Left ventricle myocardium inferior (tissue), 1 donor: Measurements from ENCODE around the gene TMEM165. TPM values are rescaled to one million over a fixed set of nuclear protein-coding genes. Genes with fewer than 3 reads are reported as not detected.
A peak's percentile ranks its signal among the peaks of the same experiment; 100 is the strongest.
"Not testable (repeated sequence)": the region's sequence is repeated elsewhere in the genome, so short reads cannot be mapped to it uniquely, and the experiment has no call there.

Experiments used
- DNase-seq: peaks from one replicate; pipeline ENCODE4 v3.0.0-alpha.2; 2020
- H3K27ac ChIP-seq: fragments of 200-600 bp; replicated peaks from 2 replicates; pipeline ENCODE4 v1.8.0; 2021
- H3K27me3 ChIP-seq: fragments of 200-600 bp; 2 replicates; pipeline ENCODE4 v1.8.0; 2021; ENCODE audit warnings: low read depth
- H3K36me3 ChIP-seq: fragments of 200-600 bp; 2 replicates; pipeline ENCODE4 v1.8.0; 2021
- H3K4me1 ChIP-seq: fragments of 200-600 bp; 2 replicates; pipeline ENCODE4 v1.8.0; 2021
- H3K4me3 ChIP-seq: fragments of 200-600 bp; 2 replicates; pipeline ENCODE4 v1.8.0; 2021; ENCODE audit warnings: mild to moderate bottlenecking, moderate library complexity
- H3K9me3 ChIP-seq: fragments of 200-600 bp; replicated peaks from 2 replicates; pipeline ENCODE4 v1.8.0; 2021
- intact Hi-C: fragments of 100-400 bp; cut with micrococcal nuclease; formaldehyde crosslinking; loops from one replicate; pipeline ENCODE4 v1.11.0; 2022
- total RNA-seq: library from RNA; stranded (reverse); fragmentation: NEBNext Ultra II Directional; extraction: Animal tissue kit (Norgen Biotek cat#: 25700); gene quantifications from one replicate; pipeline ENCODE4 v1.2.1, GENCODE V29; 2021
- TF ChIP-seq, protein P1 (sequence below): fragments of 200-600 bp; IDR thresholded peaks from 2 replicates; pipeline ENCODE4 v1.8.0; 2021; ENCODE audit warnings: antibody characterized with exemption, mild to moderate bottlenecking, borderline replicate concordance
- donor health status: DM: no; HTN: yes; CAD: no; lungs with severe emphysema.

The TMEM165 gene
- total RNA-seq, 1 donor from 2014 or later, result 41.6 TPM

DNA sequence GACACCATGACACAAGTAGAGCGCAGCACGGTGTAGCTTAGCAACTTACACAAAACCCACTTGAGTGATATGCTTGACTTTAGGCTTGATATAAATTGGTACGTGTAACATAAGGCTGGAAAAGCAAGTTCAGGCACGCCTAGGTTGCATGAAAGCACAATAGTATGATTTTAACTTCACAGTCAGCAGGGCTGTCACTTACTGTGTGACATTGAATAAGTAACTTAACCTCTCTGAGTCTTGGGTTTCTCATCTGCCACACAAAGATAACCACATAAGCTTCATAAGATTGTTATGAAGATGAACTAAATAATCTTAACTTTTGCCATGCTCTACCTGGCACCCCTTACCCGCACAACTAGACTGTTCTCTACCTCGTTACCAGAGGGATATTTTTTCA lies 40.2 kb upstream of the TMEM165 start:
- peaks cover 4% of the 10 kb centered on the region for H3K36me3 ChIP-seq
- intact Hi-C loops, result no loop called here
- no peak overlapping the region for H3K4me3 ChIP-seq
- no peak for DNase-seq
- H3K9me3 ChIP-seq, result no peaks in the 10 kb centered on the region
- peaks cover 21% of the 10 kb centered on the region for H3K4me1 ChIP-seq
- no peak overlapping the region for H3K27ac ChIP-seq
- no peaks in the 10 kb centered on the region for H3K27me3 ChIP-seq
- TF ChIP-seq, protein P1, sequence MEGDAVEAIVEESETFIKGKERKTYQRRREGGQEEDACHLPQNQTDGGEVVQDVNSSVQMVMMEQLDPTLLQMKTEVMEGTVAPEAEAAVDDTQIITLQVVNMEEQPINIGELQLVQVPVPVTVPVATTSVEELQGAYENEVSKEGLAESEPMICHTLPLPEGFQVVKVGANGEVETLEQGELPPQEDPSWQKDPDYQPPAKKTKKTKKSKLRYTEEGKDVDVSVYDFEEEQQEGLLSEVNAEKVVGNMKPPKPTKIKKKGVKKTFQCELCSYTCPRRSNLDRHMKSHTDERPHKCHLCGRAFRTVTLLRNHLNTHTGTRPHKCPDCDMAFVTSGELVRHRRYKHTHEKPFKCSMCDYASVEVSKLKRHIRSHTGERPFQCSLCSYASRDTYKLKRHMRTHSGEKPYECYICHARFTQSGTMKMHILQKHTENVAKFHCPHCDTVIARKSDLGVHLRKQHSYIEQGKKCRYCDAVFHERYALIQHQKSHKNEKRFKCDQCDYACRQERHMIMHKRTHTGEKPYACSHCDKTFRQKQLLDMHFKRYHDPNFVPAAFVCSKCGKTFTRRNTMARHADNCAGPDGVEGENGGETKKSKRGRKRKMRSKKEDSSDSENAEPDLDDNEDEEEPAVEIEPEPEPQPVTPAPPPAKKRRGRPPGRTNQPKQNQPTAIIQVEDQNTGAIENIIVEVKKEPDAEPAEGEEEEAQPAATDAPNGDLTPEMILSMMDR, result no peak

- Histone ChIP-seq H3K27me3 (no peaks in the 10 kb centered on the region), H3K36me3 (peaks cover 4% of the 10 kb centered on the region), H3K4me1 (peaks cover 21% of the 10 kb centered on the region), H3K9me3 (no peaks in the 10 kb centered on the region), H3K4me3 (no peak overlapping the region), H3K27ac (no peak overlapping the region)
- intact Hi-C loops, result no loop called here
- TF ChIP-seq, protein P1, result no peak
- DNase-seq, result no peak
Observed at GRCh38 chr4:55356991-55357461, 38.7 kb upstream of the TMEM165 start.

DNA sequence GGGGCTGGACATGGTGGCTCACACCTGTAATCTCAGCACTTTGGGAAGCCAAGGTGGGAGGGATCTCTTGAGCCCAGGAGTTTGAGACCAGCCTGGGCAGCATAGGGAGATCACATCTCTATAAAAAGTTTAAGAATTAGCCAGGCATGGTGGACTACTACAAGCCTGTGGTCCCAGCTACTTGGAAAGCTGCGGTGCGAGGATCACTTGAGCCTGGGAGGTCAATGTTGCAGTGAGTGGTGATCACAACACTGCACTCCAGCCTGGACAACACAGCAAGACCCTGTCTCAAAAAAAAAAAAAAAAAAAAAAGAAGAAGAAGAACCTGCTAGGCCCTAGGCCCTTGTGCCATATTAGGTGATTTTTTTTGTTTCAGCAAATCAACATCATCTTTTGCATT lies 37.5 kb upstream of the TMEM165 start:
- Histone ChIP-seq H3K27me3 (no peaks in the 10 kb centered on the region), H3K9me3 (no peaks in the 10 kb centered on the region), H3K4me1 (peaks cover 21% of the 10 kb centered on the region), H3K4me3 (no peak overlapping the region), H3K36me3 (peaks cover 4% of the 10 kb centered on the region), H3K27ac (peak overlapping the region; percentile 80)
- no peak for DNase-seq
- TF ChIP-seq, protein P1, result no peak
- intact Hi-C loops, result no loop called here

GRCh38 chr4:55358668-55359067 lies 37.1 kb upstream of the TMEM165 start:
- H3K9me3 ChIP-seq, result no peaks in the 10 kb centered on the region
- intact Hi-C loops, result no loop called here
- peaks cover 21% of the 10 kb centered on the region for H3K4me1 ChIP-seq
- H3K27ac ChIP-seq, result peak overlapping the region; percentile 80
- H3K27me3 ChIP-seq, result no peaks in the 10 kb centered on the region
- H3K4me3 ChIP-seq, result no peak overlapping the region
- no peak for DNase-seq
- H3K36me3 ChIP-seq, result peaks cover 1% of the 10 kb centered on the region
- TF ChIP-seq, protein P1, result no peak

GRCh38 chr4:55359397-55359916 lies 36.3 kb upstream of the TMEM165 start:
- Histone ChIP-seq H3K27ac (peak overlapping the region; percentile 80), H3K36me3 (peaks cover 4% of the 10 kb centered on the region), H3K4me1 (peaks cover 21% of the 10 kb centered on the region), H3K9me3 (no peaks in the 10 kb centered on the region), H3K4me3 (no peak overlapping the region), H3K27me3 (no peaks in the 10 kb centered on the region)
- intact Hi-C loops, result no loop called here
- DNase-seq, result no peak
- TF ChIP-seq, protein P1, result no peak

DNA sequence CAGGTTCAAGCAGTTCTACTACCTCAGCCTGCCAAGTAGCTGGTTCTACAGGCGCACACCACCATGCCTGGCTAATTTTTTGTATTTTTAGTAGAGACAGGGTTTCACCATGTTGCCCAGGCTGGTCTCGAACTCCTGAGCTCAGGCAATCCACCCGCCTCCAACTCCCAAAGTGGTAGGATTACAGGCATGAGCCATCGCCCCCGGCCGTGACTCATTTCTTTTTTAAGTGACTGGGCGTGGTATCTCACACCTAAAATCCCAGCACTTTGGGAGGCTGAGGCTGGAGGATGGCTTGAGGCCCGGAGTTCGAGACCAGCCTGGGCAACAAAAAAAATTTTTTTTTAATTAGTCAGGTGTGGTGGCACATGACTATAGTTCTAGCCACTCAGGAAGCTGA lies 32.8 kb upstream of the TMEM165 start:
- intact Hi-C loops, result not testable (repeated sequence)

More for the DNA sequence above, 32.8 kb upstream of the TMEM165 start:
- Histone ChIP-seq H3K36me3 (peaks cover 19% of the 10 kb centered on the region), H3K4me1 (peaks cover 35% of the 10 kb centered on the region)
- not testable (repeated sequence) for H3K27me3 ChIP-seq, H3K27ac ChIP-seq, DNase-seq, H3K4me3 ChIP-seq, H3K9me3 ChIP-seq
